Colonic mucosa (tissue), 4 donors: ENCODE results near the gene UEVLD. TPM values are rescaled to one million over a fixed set of nuclear protein-coding genes. Genes with fewer than 3 reads are reported as not detected.

Experiments used
- DNase-seq: peaks from one replicate; pipeline ENCODE4 v3.0.0-alpha.2; 2020
- H3K27ac ChIP-seq: fragments of 200-600 bp; one replicate; pipeline ENCODE4 v1.8.0; 2021
- H3K27me3 ChIP-seq: fragments of 200-600 bp; one replicate; pipeline ENCODE4 v1.8.0; 2021
- H3K36me3 ChIP-seq: fragments of 200-600 bp; one replicate; pipeline ENCODE4 v1.8.0; 2021
- H3K4me1 ChIP-seq: fragments of 200-600 bp; one replicate; pipeline ENCODE4 v1.8.0; 2021; ENCODE audit warnings: mild to moderate bottlenecking
- H3K4me3 ChIP-seq: fragments of 200-600 bp; one replicate; pipeline ENCODE4 v1.8.0; 2021
- H3K9ac ChIP-seq, 2 donors: one replicate each; pipeline ENCODE4 v1.7.0; 2013; ENCODE audit warnings: control low read depth in 2 of 2, low read depth in 2 of 2, low read length in 2 of 2
- H3K9me3 ChIP-seq: fragments of 200-600 bp; one replicate; pipeline ENCODE4 v1.8.0; 2021
- CTCF ChIP-seq: fragments of 200-600 bp; IDR thresholded peaks from one replicate; pipeline ENCODE4 v1.8.0; 2022; ENCODE audit warnings: antibody characterized with exemption, mild to moderate bottlenecking
- intact Hi-C: fragments of 100-400 bp; cut with DNase I; formaldehyde crosslinking; loops from one replicate; pipeline ENCODE4 v1.14.1; 2022
- total RNA-seq, 2 donors: library from RNA; stranded (reverse); fragmentation: NEBNext Ultra II Directional in 1 of 2; extraction: Animal tissue kit (Norgen Biotek cat#: 25700) in 1 of 2; gene quantifications; one replicate each; pipeline ENCODE4 v1.2.1, GENCODE V29; 2021
- donor health status: healthy.
- donor health status: DM: no; HTN: no; CAD: no.
- donor health status: DM: no; HTN: no; CAD: no.

The UEVLD gene
- total RNA-seq, 2 donors from 2014 or later, result 29.2 to 46.6 TPM

- Histone ChIP-seq H3K4me1 (no peaks in the 10 kb centered on the region), H3K36me3 (no peaks in the 10 kb centered on the region), H3K27ac (no peak overlapping the region), H3K9ac (no peak overlapping the region), H3K4me3 (no peak overlapping the region), H3K27me3 (no peaks in the 10 kb centered on the region), H3K9me3 (no peaks in the 10 kb centered on the region)
- TF ChIP-seq CTCF, result no peak
- DNase-seq, result no peak
- intact Hi-C loops, result no loop called here
These were observed 35.6 kb upstream of the UEVLD start for GRCh38 chr11:18624161-18624560.

DNA sequence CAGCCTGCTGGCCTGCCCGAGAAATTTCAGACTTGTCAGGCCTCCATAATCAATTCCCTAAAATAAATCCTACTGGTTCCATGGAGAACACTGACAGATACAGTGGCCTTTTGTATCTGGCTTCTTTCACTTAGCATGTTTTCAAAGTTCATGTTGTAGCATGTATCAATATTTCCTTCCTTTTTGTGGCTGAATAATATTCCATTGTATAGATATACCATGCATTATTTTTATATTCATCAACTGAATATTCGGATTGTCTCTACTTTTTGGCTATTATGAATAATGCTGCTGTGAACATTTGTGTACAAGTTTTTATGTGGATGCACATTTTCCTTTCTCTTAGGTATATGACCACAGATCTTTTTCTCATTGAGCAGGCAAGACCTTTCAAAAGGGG, 35.2 kb upstream of the UEVLD start:
- TF ChIP-seq CTCF, result no peak
- intact Hi-C loops, result no loop called here

GRCh38 chr11:18618342-18619025, 29.9 kb upstream of the UEVLD start:
- intact Hi-C loops, result no loop called here
- Histone ChIP-seq H3K36me3 (peaks cover 4% of the 10 kb centered on the region), H3K27me3 (no peaks in the 10 kb centered on the region), H3K9ac (no peak overlapping the region), H3K27ac (peak overlapping the region; percentile 18), H3K9me3 (no peaks in the 10 kb centered on the region), H3K4me3 (no peak overlapping the region), H3K4me1 (no peaks in the 10 kb centered on the region)
- DNase-seq, result no peak
- TF ChIP-seq CTCF, result no peak

More for the DNA sequence above, 35.2 kb upstream of the UEVLD start:
- no peak overlapping the region for H3K27ac ChIP-seq
- no peaks in the 10 kb centered on the region for H3K36me3 ChIP-seq
- no peak for DNase-seq
- H3K9ac ChIP-seq, result no peak overlapping the region
- H3K9me3 ChIP-seq, result no peaks in the 10 kb centered on the region
- no peak overlapping the region for H3K4me3 ChIP-seq
- H3K27me3 ChIP-seq, result no peaks in the 10 kb centered on the region
- H3K4me1 ChIP-seq, result no peaks in the 10 kb centered on the region

DNA sequence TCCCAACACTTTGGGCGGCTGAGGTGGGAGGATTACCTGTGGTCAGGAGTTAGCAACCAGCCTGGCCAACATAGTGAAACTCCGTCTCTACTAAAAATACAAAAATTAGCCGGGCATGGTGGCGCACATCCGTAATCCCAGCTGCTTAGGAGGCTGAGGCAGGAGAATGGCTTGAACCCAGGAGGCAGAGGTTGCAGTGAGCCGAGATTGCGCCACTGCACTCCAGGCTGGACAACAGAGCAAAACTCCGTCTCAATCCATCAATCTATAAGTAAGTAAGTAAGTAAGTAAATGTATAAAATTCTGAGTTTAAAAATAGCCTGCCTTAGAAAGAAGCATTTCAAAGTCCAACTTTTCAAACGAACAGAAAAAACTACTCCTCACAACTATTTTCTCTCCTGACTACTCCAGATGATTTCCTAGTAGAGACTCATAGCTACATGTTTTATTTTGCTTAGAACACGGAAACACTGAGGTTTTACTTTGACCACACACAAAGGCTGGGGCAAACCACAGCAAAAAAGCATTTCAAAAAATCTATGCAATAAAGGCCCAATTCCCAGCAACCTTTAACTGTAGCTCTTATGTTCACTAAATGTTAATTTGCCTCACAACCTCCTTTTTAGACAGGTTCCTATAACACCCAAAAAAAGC, 29.3 kb upstream of the UEVLD start:
- H3K4me3 ChIP-seq, result no peak overlapping the region
- DNase-seq, result no peak
- intact Hi-C loops, result no loop called here
- no peaks in the 10 kb centered on the region for H3K4me1 ChIP-seq
- no peak overlapping the region for H3K9ac ChIP-seq
- TF ChIP-seq CTCF, result no peak
- peak overlapping the region; percentile 18 for H3K27ac ChIP-seq
- H3K9me3 ChIP-seq, result no peaks in the 10 kb centered on the region
- peaks cover 4% of the 10 kb centered on the region for H3K36me3 ChIP-seq
- H3K27me3 ChIP-seq, result no peaks in the 10 kb centered on the region

- no peaks in the 10 kb centered on the region for H3K9me3 ChIP-seq
- no peak for DNase-seq
- TF ChIP-seq CTCF, result no peak
- H3K4me3 ChIP-seq, result no peak overlapping the region
- no peak overlapping the region for H3K27ac ChIP-seq
- no peak overlapping the region for H3K9ac ChIP-seq
- H3K27me3 ChIP-seq, result no peaks in the 10 kb centered on the region
- intact Hi-C loops, result no loop called here
- H3K36me3 ChIP-seq, result peaks cover 4% of the 10 kb centered on the region
- no peaks in the 10 kb centered on the region for H3K4me1 ChIP-seq
These were observed 27.3 kb upstream of the UEVLD start for GRCh38 chr11:18615628-18616392.
